WERI-Rb-1 (cell line): ENCODE measurements around the gene TCF15.

Experiments
- DNase-seq: peaks from one replicate; pipeline ENCODE4 v3.0.0-alpha.2; 2020
- H3K27ac ChIP-seq: fragments of 250-450 bp; sonication (Bioruptor Pico); 2 replicates; pipeline ENCODE4 v1.5.1; 2020; ENCODE audit warnings: mild to moderate bottlenecking, moderate library complexity
- H3K27me3 ChIP-seq: fragments of 250-450 bp; sonication (Bioruptor Pico); 2 replicates; pipeline ENCODE4 v1.5.1; 2021; ENCODE audit warnings: mild to moderate bottlenecking, low read depth, moderate library complexity; ENCODE audit not compliant: insufficient read depth, severe bottlenecking
- H3K36me3 ChIP-seq: fragments of 250-450 bp; sonication (Bioruptor Pico); 2 replicates; pipeline ENCODE4 v1.5.1; 2020; ENCODE audit warnings: mild to moderate bottlenecking, moderate library complexity
- H3K4me3 ChIP-seq: 2 replicates; pipeline ENCODE4 v1.5.1; 2011; ENCODE audit warnings: low read depth, mild to moderate bottlenecking, control low read depth, low read length
- H3K9me3 ChIP-seq: fragments of 250-450 bp; sonication (Bioruptor Pico); 2 replicates; pipeline ENCODE4 v1.5.1; 2021; ENCODE audit warnings: mild to moderate bottlenecking, moderate library complexity; ENCODE audit not compliant: severe bottlenecking
- TF ChIP-seq, protein P1 (sequence below): IDR thresholded peaks from 2 replicates; pipeline ENCODE4 v1.5.1; 2011; ENCODE audit warnings: low read depth, mild to moderate bottlenecking, control low read depth, inconsistent platforms, low read length

TCF15 gene

DNA sequence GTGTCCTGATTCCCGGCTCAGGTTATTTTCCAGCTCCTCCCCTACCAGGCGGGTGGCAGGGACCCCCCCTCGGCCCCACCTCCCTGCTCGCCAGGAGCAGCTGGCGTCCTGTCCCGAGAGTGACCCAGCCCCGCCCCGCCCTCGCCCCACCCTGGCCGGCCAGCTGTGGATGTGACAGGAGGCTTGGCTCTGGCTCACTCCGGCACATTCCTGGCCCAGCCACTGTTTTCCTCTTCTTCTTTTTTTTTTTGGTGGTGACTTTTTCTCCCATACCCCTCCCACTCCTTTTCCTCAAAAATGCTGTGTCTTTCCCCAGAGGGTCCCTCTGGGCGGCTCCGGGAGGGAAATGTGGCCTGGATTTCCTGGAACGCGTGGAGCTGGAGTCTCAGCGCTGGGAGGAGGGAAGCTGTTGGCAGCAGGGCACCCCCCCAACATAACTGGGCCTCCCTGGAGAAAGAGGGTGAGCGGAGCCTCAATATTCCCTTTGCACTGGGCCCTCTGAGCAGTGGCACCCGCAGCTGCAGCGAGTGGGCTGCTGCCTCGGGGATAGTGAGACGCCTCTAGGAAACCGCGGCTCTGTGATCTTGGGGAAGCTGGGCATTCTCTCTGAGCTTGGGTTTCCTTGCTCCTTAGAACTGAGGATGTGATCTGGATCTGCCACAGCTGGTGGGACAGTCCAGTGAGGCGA lies 38.2 kb downstream of the TCF15 start:
- H3K4me3 ChIP-seq, result peak overlapping the region; percentile 15; the same call in 1 of the 2 replicates
- H3K27me3 ChIP-seq, result no peaks in the 10 kb centered on the region
- H3K27ac ChIP-seq, result peak overlapping the region; percentile 87
- TF ChIP-seq, protein P1, sequence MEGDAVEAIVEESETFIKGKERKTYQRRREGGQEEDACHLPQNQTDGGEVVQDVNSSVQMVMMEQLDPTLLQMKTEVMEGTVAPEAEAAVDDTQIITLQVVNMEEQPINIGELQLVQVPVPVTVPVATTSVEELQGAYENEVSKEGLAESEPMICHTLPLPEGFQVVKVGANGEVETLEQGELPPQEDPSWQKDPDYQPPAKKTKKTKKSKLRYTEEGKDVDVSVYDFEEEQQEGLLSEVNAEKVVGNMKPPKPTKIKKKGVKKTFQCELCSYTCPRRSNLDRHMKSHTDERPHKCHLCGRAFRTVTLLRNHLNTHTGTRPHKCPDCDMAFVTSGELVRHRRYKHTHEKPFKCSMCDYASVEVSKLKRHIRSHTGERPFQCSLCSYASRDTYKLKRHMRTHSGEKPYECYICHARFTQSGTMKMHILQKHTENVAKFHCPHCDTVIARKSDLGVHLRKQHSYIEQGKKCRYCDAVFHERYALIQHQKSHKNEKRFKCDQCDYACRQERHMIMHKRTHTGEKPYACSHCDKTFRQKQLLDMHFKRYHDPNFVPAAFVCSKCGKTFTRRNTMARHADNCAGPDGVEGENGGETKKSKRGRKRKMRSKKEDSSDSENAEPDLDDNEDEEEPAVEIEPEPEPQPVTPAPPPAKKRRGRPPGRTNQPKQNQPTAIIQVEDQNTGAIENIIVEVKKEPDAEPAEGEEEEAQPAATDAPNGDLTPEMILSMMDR, result no peak
- DNase-seq, result peak; percentile 91
- H3K9me3 ChIP-seq, result no peaks in the 10 kb centered on the region
- H3K36me3 ChIP-seq, result no peaks in the 10 kb centered on the region

DNA sequence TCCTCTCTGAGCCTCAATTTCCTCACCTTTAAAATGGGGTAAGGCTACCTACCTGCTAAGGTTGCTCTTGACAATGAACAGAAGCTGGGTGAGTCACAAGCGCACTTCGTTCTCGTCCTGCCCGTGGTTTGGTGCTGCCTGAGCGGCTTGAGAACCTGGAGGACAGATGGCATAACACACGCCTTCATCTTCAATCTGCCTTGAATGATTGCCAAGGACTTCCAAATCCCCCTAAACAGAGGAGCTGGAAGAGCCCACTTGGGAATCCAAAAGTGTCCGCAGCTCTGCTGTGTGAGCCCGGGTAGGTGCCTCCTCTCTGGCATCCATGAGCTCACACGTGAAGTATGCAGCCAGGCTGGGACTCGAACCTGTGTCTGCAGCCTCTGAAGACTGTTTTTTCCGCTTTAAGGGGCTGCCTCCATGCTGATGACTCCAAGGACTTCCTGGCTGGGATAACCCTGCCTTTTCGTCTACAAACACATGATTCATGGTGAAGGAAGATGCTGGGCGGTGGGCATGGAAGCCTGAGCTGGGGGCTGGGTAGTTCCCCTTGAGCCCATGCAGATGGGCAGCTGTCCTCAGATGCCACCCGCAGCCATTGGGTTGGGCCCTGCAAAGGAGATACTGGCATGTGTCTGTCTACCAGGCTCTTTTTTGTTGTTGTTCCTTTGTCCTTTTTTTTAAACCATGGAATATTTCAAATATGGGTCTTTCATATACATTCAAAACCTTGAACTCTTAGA lies 41.3 kb downstream of the TCF15 start:
- H3K27ac ChIP-seq, result peak overlapping the region; percentile 51
- peak; percentile 62 for DNase-seq
- TF ChIP-seq, protein P1, result no peak
- no peaks in the 10 kb centered on the region for H3K9me3 ChIP-seq
- H3K27me3 ChIP-seq, result no peaks in the 10 kb centered on the region
- H3K4me3 ChIP-seq, result peak overlapping the region; percentile 20; the same call in 1 of the 2 replicates
- H3K36me3 ChIP-seq, result no peaks in the 10 kb centered on the region

GRCh38 chr20:568097-568652 lies 41.9 kb downstream of the TCF15 start:
- peak; percentile 51 for DNase-seq
- H3K4me3 ChIP-seq, result peak overlapping the region; percentile 20; the same call in 1 of the 2 replicates
- TF ChIP-seq, protein P1, result no peak
- no peaks in the 10 kb centered on the region for H3K9me3 ChIP-seq
- H3K27me3 ChIP-seq, result no peaks in the 10 kb centered on the region
- peak overlapping the region; percentile 51 for H3K27ac ChIP-seq
- no peaks in the 10 kb centered on the region for H3K36me3 ChIP-seq

DNA sequence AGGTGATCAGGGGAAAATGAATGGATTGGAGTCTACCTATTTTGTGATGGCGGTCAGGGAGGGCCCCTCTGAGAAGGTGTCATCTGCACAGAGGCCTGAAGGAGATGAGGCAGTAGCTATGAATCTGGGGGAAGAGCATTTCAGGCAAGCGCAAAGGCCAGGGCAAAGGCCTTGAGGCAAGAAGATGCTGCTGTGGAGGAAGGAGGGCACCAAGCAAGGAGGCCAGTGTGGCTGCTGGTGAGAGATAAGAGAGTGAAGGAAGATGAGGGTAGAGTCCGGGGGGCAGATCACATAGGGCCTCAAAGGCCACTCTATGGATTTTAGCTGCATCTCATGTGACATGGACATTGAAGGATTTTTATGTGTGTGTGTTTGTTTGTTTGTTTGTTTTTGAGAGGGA lies 45.9 kb downstream of the TCF15 start:
- Histone ChIP-seq H3K27ac (no peak overlapping the region), H3K9me3 (no peaks in the 10 kb centered on the region), H3K4me3 (no peak overlapping the region), H3K36me3 (no peaks in the 10 kb centered on the region), H3K27me3 (no peaks in the 10 kb centered on the region)
- TF ChIP-seq, protein P1, result no peak
- DNase-seq, result no peak

DNA sequence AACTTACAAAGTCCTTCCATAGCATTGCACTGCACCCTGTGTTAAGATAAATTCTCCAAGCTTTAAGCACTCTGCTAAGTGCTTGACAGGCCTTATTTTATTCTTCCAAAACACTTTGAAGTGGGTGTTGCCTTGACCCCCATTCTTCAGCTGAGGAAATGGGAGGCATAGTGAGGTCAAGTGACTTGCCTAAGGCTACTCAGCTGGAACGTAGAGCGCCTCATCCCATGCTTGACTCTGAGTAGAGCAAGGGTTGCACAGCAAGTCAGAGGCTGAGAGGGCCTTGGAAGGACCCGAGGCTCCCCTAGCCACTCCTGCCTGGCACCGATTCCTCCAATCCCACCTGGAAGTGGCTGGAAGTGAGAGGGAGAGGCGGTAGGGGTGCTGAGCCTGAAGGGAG lies 46.9 kb downstream of the TCF15 start:
- no peaks in the 10 kb centered on the region for H3K36me3 ChIP-seq

More for the DNA sequence above, 46.9 kb downstream of the TCF15 start:
- no peaks in the 10 kb centered on the region for H3K9me3 ChIP-seq
- H3K27me3 ChIP-seq, result no peaks in the 10 kb centered on the region
- TF ChIP-seq, protein P1, result no peak
- DNase-seq, result no peak
- no peak overlapping the region for H3K27ac ChIP-seq
- no peak overlapping the region for H3K4me3 ChIP-seq
